Tibial artery (tissue), 4 donors: ENCODE results near the gene CSH2.
A peak's percentile ranks its signal among the peaks of the same experiment; 100 is the strongest.
"Not testable (repeated sequence)": the region's sequence is repeated elsewhere in the genome, so short reads cannot be mapped to it uniquely, and the experiment has no call there.

ENCODE experiments used
- DNase-seq, 2 donors: peaks; one replicate each; pipeline ENCODE4 v3.0.0-alpha.2; 2019
- H3K27ac ChIP-seq, 2 donors: fragments of 200-600 bp; sonication (generic) in 1 of 2; 1 replicate in 1 of 2; 2 replicates in 1 of 2; pipeline ENCODE4 v1.5.1; 2018 to 2019; ENCODE audit warnings: mild to moderate bottlenecking in 1 of 2
- H3K27me3 ChIP-seq, 2 donors: fragments of 200-600 bp; sonication (generic) in 1 of 2; one replicate each; pipeline versions ENCODE4 v1.5.1 to v1.6.0; 2016 to 2019
- H3K36me3 ChIP-seq, 3 donors: fragments of 200-600 bp; sonication (generic) in 2 of 3; one replicate each; pipeline ENCODE4 v1.5.1; 2016 to 2019; ENCODE audit warnings: mild to moderate bottlenecking in 2 of 3
- H3K4me1 ChIP-seq, 4 donors: fragments of 200-600 bp; sonication (generic) in 2 of 4; 1 replicate in 3 of 4; 2 replicates in 1 of 4; pipeline ENCODE4 v1.5.1; 2016 to 2019
- H3K4me3 ChIP-seq, 2 donors: fragments of 200-600 bp; sonication (generic) in 1 of 2; 1 replicate in 1 of 2; 2 replicates in 1 of 2; pipeline ENCODE4 v1.5.1; 2018 to 2019; ENCODE audit warnings: mild to moderate bottlenecking in 2 of 2
- H3K9me3 ChIP-seq, 3 donors: fragments of 200-600 bp; sonication (generic) in 1 of 3; one replicate each; pipeline ENCODE4 v1.5.1; 2016 to 2019
- CTCF ChIP-seq, 2 experiments: fragments of 200-600 bp in 1 of 2; fragments of 450-650 bp in 1 of 2; IDR thresholded peaks; one replicate each; pipeline ENCODE4 v1.5.1; 2017 to 2019; ENCODE audit warnings: antibody characterized with exemption in 2 of 2, mild to moderate bottlenecking in 1 of 2, moderate library complexity in 1 of 2
- intact Hi-C: fragments of 100-400 bp; cut with DNase I; formaldehyde crosslinking; loops from one replicate; pipeline ENCODE4 v1.15.0; 2023; ENCODE audit warnings: low total_unique reads

The CSH2 gene

DNA sequence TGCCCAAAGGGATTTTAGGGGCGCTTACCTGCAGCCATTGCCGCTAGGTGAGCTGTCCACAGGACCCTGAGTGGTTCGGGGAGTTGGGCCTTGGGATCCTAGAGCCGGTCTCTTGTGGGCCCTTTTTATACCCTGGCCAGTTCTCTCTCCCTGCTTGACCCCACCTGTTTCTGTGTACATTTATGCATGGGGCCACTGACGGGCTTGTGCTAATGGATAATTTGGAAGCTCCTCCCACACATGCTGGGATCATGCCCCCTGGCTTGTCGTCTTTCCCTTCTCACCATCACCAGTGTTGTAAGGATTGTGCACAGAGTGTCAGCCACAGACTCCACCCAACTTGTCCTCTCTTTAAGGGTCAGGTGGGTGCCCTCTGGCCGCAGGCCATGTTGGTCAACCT lies at the start of gene CSH2:
Gene CSH2, minus strand, starts transcription at position 101 of the 400 bp plus-strand sequence. Its CDS starts 63 bp downstream, at position 38.
- H3K27me3 ChIP-seq, H3K9me3 ChIP-seq, H3K36me3 ChIP-seq, intact Hi-C loops, H3K27ac ChIP-seq, H3K4me3 ChIP-seq, DNase-seq, H3K4me1 ChIP-seq: not testable (repeated sequence)

DNA sequence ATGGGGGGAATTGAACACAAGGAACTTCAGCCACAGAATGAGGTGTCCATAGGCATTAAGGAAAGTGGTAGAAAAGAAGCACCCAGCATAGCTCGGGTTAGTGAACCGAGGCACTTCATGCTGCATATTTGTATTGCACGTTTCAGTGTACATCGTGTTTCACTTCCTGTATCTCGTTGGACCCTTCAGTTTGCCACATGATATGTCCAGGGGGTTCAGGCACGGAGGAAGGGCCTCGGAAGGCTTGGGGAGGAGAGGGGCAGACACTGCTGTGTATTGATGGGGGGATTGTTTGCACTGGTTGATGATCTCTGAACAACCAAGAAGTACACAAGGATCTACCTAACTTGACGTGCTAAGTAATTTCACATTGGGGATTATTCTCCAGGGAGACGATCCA lies 48.9 kb upstream of the CSH2 start:
- peaks cover 0 to 17% of the 10 kb centered on the region in 2 donors for H3K27me3 ChIP-seq
- H3K36me3 ChIP-seq, H3K9me3 ChIP-seq, DNase-seq, H3K4me1 ChIP-seq, H3K4me3 ChIP-seq, H3K27ac ChIP-seq: not testable (repeated sequence)
- intact Hi-C loops, result loop anchor here (10.0 kb wide), 1 partner anchor 102 kb away; the partner anchor contains the start of gene ICAM2

DNA sequence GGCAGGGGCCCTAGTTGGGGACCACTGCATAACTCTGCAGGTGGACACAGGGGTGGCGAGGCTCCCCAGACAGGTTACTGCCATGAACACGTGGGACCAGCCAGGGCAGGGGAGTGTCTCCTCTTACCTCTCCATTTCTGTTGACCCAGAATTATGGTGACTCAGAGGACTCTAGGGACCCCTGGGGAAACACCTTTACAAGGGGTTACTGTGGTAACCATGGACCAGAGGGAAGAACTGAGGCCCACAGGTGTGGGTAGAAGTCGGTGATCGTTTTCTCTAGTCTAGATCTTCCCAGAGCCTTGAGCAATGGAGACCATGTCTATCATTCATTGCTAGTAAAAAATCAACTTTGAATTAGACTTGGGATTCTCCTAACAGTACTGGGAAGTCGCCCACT lies 47.3 kb upstream of the CSH2 start:
- not testable (repeated sequence) for DNase-seq, H3K4me1 ChIP-seq, H3K36me3 ChIP-seq, H3K4me3 ChIP-seq, H3K27ac ChIP-seq, H3K9me3 ChIP-seq
- H3K27me3 ChIP-seq, result peaks cover 0 to 17% of the 10 kb centered on the region in 2 donors
- intact Hi-C loops, result loop anchor here (10.0 kb wide), 1 partner anchor 104 kb away; the partner anchor contains the start of gene ICAM2

GRCh38 chr17:63920050-63920449 lies 46.6 kb upstream of the CSH2 start:
- H3K4me3 ChIP-seq, H3K4me1 ChIP-seq, H3K27ac ChIP-seq, DNase-seq, H3K9me3 ChIP-seq, H3K36me3 ChIP-seq: not testable (repeated sequence)
- peaks cover 0 to 17% of the 10 kb centered on the region in 2 donors for H3K27me3 ChIP-seq
- intact Hi-C loops, result loop anchor here (10.0 kb wide), 1 partner anchor 105 kb away; the partner anchor contains the start of gene ICAM2

DNA sequence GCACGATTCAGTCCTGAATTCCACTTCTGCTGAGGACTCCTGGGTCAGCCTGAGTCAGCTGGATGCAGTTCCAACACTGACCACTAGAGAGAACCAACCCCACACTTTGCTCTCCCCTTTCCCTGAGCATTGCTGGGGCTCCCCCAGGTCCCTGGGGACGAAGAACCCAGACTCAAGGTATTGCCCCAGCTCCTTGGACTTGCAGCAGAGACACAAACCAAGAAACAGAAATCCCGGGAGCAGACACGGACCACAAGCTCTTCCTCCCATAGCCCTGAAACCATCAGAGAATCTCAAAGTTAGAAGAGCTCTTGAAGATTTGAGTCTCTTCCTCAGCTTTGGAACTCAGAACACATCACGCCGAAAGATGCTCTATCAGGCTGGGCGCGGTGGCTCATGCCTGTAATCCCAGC lies 45.8 kb upstream of the CSH2 start:
- H3K27ac ChIP-seq, result no peak overlapping the region
- H3K4me3 ChIP-seq, result no peak overlapping the region
- H3K36me3 ChIP-seq, result no peaks in the 10 kb centered on the region
- H3K27me3 ChIP-seq, result peaks cover 0 to 17% of the 10 kb centered on the region in 2 donors
- TF ChIP-seq CTCF (IDR thresholded peaks at IDR 0.05), result peak; percentile 77 to 83
- DNase-seq, result peak in 1 of 2 donors; percentile 54
- no peaks in the 10 kb centered on the region for H3K9me3 ChIP-seq
- no peaks in the 10 kb centered on the region for H3K4me1 ChIP-seq
- intact Hi-C loops, result no loop called here

DNA sequence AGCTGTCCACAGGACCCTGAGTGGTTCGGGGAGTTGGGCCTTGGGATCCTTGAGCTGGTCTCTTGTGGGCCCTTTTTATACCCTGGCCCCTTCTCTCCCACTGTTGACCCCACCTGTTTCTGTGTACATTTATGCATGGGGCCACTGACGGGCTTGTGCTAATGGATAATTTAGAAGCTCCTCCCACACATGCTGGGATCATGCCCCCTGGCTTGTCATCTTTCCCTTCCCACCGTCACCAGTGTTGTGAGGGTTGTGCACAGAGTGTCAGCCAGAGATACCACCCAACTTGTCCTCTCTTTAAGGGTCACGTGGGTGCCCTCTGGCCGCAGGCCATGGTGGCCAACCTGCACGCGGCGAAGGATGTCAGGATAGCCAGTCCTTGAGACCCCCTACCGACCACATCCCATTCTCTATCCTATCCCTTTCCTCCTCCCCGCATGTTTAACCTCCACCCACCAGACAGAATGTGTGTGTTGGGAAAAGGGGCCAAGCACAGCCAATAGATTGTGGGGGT lies 45.4 kb upstream of the CSH2 start, which contains the start of gene GH1:
Gene GH1, minus strand, starts transcription at position 51 of the 517 bp plus-strand sequence. CDS start 63 bp downstream, outside the sequence.
- H3K4me3 ChIP-seq, H3K27ac ChIP-seq, H3K9me3 ChIP-seq, DNase-seq, H3K4me1 ChIP-seq, H3K36me3 ChIP-seq, intact Hi-C loops: not testable (repeated sequence)
- peaks cover 0 to 17% of the 10 kb centered on the region in 2 donors for H3K27me3 ChIP-seq

GRCh38 chr17:63918305-63918704 lies 44.8 kb upstream of the CSH2 start:
- Histone ChIP-seq H3K9me3 (no peaks in the 10 kb centered on the region), H3K4me3 (no peak overlapping the region), H3K36me3 (no peaks in the 10 kb centered on the region), H3K27me3 (peaks cover 0 to 17% of the 10 kb centered on the region in 2 donors), H3K4me1 (no peaks in the 10 kb centered on the region), H3K27ac (no peak overlapping the region)
- no peak for TF ChIP-seq CTCF (IDR thresholded peaks at IDR 0.05)
- intact Hi-C loops, result no loop called here
- DNase-seq, result no peak

GRCh38 chr17:63917646-63918045 lies 44.2 kb upstream of the CSH2 start:
- H3K27ac ChIP-seq, result no peak overlapping the region
- no peaks in the 10 kb centered on the region for H3K4me1 ChIP-seq
- no peaks in the 10 kb centered on the region for H3K36me3 ChIP-seq
- no peak for TF ChIP-seq CTCF (IDR thresholded peaks at IDR 0.05)
- H3K4me3 ChIP-seq, result no peak overlapping the region
- no peaks in the 10 kb centered on the region for H3K9me3 ChIP-seq
- DNase-seq, result no peak
- intact Hi-C loops, result no loop called here
- peaks cover 0 to 17% of the 10 kb centered on the region in 2 donors for H3K27me3 ChIP-seq

- intact Hi-C loops, H3K4me3 ChIP-seq, DNase-seq, H3K4me1 ChIP-seq, H3K36me3 ChIP-seq, H3K27ac ChIP-seq, H3K9me3 ChIP-seq: not testable (repeated sequence)
- peaks cover 0 to 17% of the 10 kb centered on the region in 2 donors for H3K27me3 ChIP-seq
Observed at GRCh38 chr17:63917206-63917605, 43.7 kb upstream of the CSH2 start.
